HCT116 (cell line): ENCODE measurements around the gene DENND4A. TPM values are rescaled to one million over a fixed set of nuclear protein-coding genes. Genes with fewer than 3 reads are reported as not detected.

ENCODE experiments used
- ATAC-seq: fragments of 200-7000 bp; cut with Tn5 transposase; 2 replicates; pipeline ENCODE4 v1.9.1; 2020; ENCODE audit warnings: mild to moderate bottlenecking, moderate library complexity
- BruUV-seq: library from RNA; stranded (reverse); fragments of 400-500 nt; replicated peaks from 2 replicates; lab custom pipeline; 2021; lab: Mats Ljungman, UMichigan
- CTCF ChIA-PET: fragments of 300-600 bp; sonication (Branson Sonifier 250); formaldehyde crosslinking; loops from one replicate; lab custom pipeline; 2021; ENCODE audit warnings: antibody characterized with exemption; lab: Charles Lee
- POLR2A ChIA-PET: fragments of 300-600, 350-600 bp; sonication (Branson Sonifier 250); formaldehyde crosslinking; loops from one replicate; lab custom pipeline; 2021; ENCODE audit warnings: antibody characterized with exemption; lab: Charles Lee
- RAD21 ChIA-PET, 2 experiments: fragments of 300-600 bp; sonication (Branson Sonifier 250); formaldehyde crosslinking; loops; one replicate each; lab custom pipeline; 2023; ENCODE audit warnings: low total read pairs in 2 of 2; ENCODE audit not compliant: uncharacterized antibody in 2 of 2, unreplicated experiment in 2 of 2, low non-redundant PET in 1 of 2; lab: Charles Lee
- DNase-seq: peaks from one replicate; pipeline ENCODE4 v3.0.0-alpha.2; 2010; ENCODE audit warnings: low read depth, low spot score
- H2AFZ ChIP-seq: fragments of 200-600 bp; shearing (Covaris generic), sonication (generic); 2 replicates; pipeline ENCODE4 v1.6.1; 2017; ENCODE audit warnings: low read depth, mixed run types, mixed read lengths, antibody characterized with exemption, low read length; ENCODE audit not compliant: poor library complexity, severe bottlenecking
- H3K27ac ChIP-seq: 2 replicates; pipeline ENCODE4 v1.5.1; 2012; ENCODE audit warnings: low read depth, low read length
- H3K27me3 ChIP-seq: fragments of 200-600 bp; sonication (generic); 2 replicates; pipeline ENCODE4 v1.6.1; 2016; ENCODE audit warnings: mixed run types, low read length, mixed read lengths; ENCODE audit not compliant: insufficient read depth
- H3K36me3 ChIP-seq, 2 experiments: fragments of 200-500 bp in 1 of 2; fragments of 200-600 bp in 1 of 2; sonication (Bioruptor generic) in 1 of 2; sonication (generic) in 1 of 2; 2 replicates each; pipeline versions ENCODE4 v1.5.1 to v1.6.1; 2014 to 2016; ENCODE audit warnings: low read length in 2 of 2, inconsistent platforms in 1 of 2, mixed read lengths in 1 of 2, mixed run types in 1 of 2; ENCODE audit not compliant: insufficient read depth in 2 of 2, control insufficient read depth in 1 of 2
- H3K4me1 ChIP-seq, 2 experiments: fragments of 200-600 bp in 1 of 2; sonication (generic) in 1 of 2; 2 replicates each; pipeline versions ENCODE4 v1.5.1 to v1.6.1; 2012 to 2017; ENCODE audit warnings: low read length in 2 of 2, inconsistent platforms in 1 of 2, mild to moderate bottlenecking in 1 of 2, mixed read lengths in 1 of 2, mixed run types in 1 of 2, moderate library complexity in 1 of 2; ENCODE audit not compliant: insufficient read depth in 2 of 2, control insufficient read depth in 1 of 2
- H3K4me2 ChIP-seq: fragments of 200-600 bp; sonication (generic); 2 replicates; pipeline ENCODE4 v1.6.1; 2017; ENCODE audit warnings: mixed run types, low read length, mixed read lengths
- H3K4me3 ChIP-seq, 2 experiments: fragments of 200-600 bp in 1 of 2; sonication (generic) in 1 of 2; replicated peaks in 1 of 2; 2 replicates each; pipeline ENCODE4 v1.5.1; 2011 to 2016; ENCODE audit warnings: low read length in 2 of 2, control low read depth in 1 of 2, low read depth in 1 of 2, mild to moderate bottlenecking in 1 of 2, mixed read lengths in 1 of 2, mixed run types in 1 of 2
- H3K79me2 ChIP-seq: fragments of 200-600 bp; sonication (generic); 2 replicates; pipeline ENCODE4 v1.6.1; 2017; ENCODE audit warnings: mild to moderate bottlenecking, mixed run types, low read length, moderate library complexity, mixed read lengths; ENCODE audit not compliant: insufficient read depth
- H3K9ac ChIP-seq: fragments of 200-600 bp; sonication (generic); 2 replicates; pipeline ENCODE4 v1.6.1; 2016; ENCODE audit warnings: low read length, mixed read lengths
- H3K9me2 ChIP-seq: fragments of 200-600 bp; sonication (generic), shearing (Covaris generic); 2 replicates; pipeline ENCODE4 v1.6.1; 2017; ENCODE audit warnings: mixed run types, mild to moderate bottlenecking, moderate library complexity; ENCODE audit not compliant: insufficient read depth
- H3K9me3 ChIP-seq, 2 experiments: fragments of 200-500 bp in 1 of 2; fragments of 200-600 bp in 1 of 2; sonication (Bioruptor generic) in 1 of 2; sonication (generic) in 1 of 2; 2 replicates each; pipeline ENCODE4 v1.6.1; 2014 to 2017; ENCODE audit warnings: low read length in 2 of 2, mixed read lengths in 2 of 2, inconsistent platforms in 1 of 2, low read depth in 1 of 2, mild to moderate bottlenecking in 1 of 2, mixed run types in 1 of 2, moderate library complexity in 1 of 2; ENCODE audit not compliant: control insufficient read depth in 1 of 2, insufficient read depth in 1 of 2
- H4K20me1 ChIP-seq: fragments of 200-600 bp; sonication (generic), shearing (Covaris generic); 2 replicates; pipeline ENCODE4 v1.6.1; 2017; ENCODE audit warnings: mixed run types, mild to moderate bottlenecking, moderate library complexity; ENCODE audit not compliant: insufficient read depth
- CBX3 ChIP-seq: IDR thresholded peaks from 2 replicates; pipeline ENCODE4 v1.6.1; 2012; ENCODE audit warnings: low read depth
- CEBPB ChIP-seq: IDR thresholded peaks from 2 replicates; pipeline ENCODE4 v1.6.1; 2012; ENCODE audit warnings: low read depth
- EGR1 ChIP-seq: IDR thresholded peaks from 2 replicates; pipeline ENCODE4 v1.6.1; 2012; ENCODE audit warnings: low read depth
- EZH2 ChIP-seq: fragments of 200-600 bp; sonication (generic); IDR thresholded peaks from 2 replicates; pipeline ENCODE4 v1.6.1; 2017; ENCODE audit warnings: antibody characterized with exemption, mixed run types
- EZH2phosphoT487 ChIP-seq: fragments of 200-600 bp; IDR thresholded peaks from 2 replicates; pipeline ENCODE4 v1.6.1; 2018; ENCODE audit warnings: antibody characterized with exemption, borderline replicate concordance
- FOSL1 ChIP-seq: IDR thresholded peaks from 2 replicates; pipeline ENCODE4 v1.6.1; 2012; ENCODE audit warnings: low read depth
- JUND ChIP-seq: IDR thresholded peaks from 2 replicates; pipeline ENCODE4 v1.6.1; 2012
- POLR2A ChIP-seq: IDR thresholded peaks from 2 replicates; pipeline ENCODE4 v1.7.0; 2011; ENCODE audit warnings: borderline replicate concordance; ENCODE audit not compliant: insufficient read depth, insufficient read length; ENCODE audit errors: extremely low read depth
- POLR2AphosphoS5 ChIP-seq: IDR thresholded peaks from 2 replicates; pipeline ENCODE4 v1.6.1; 2011; ENCODE audit warnings: mild to moderate bottlenecking, low read depth, low read length, moderate library complexity
- RAD21 ChIP-seq: IDR thresholded peaks from 2 replicates; pipeline ENCODE4 v1.6.1; 2012; ENCODE audit warnings: low read depth, mild to moderate bottlenecking
- SIN3A ChIP-seq: IDR thresholded peaks from 2 replicates; pipeline ENCODE4 v1.6.1; 2012; ENCODE audit warnings: low read depth
- TCF7L2 ChIP-seq: IDR thresholded peaks from 2 replicates; pipeline ENCODE4 v1.7.0; 2011; ENCODE audit warnings: borderline replicate concordance, inconsistent platforms; ENCODE audit not compliant: insufficient read depth, insufficient read length; ENCODE audit errors: extremely low read depth
- YY1 ChIP-seq: IDR thresholded peaks from 2 replicates; pipeline ENCODE4 v1.6.1; 2011; ENCODE audit warnings: low read length, low read depth, moderate library complexity, mild to moderate bottlenecking; ENCODE audit not compliant: insufficient replicate concordance; ENCODE audit errors: extremely low read depth
- ZFX ChIP-seq: fragments of 450-650 bp; IDR thresholded peaks from 2 replicates; pipeline ENCODE4 v1.6.1; 2017
- ZNF274 ChIP-seq: fragments of 200-500 bp; sonication (Bioruptor generic); IDR thresholded peaks from 2 replicates; pipeline ENCODE4 v1.6.1; 2014; ENCODE audit warnings: mild to moderate bottlenecking, low read depth, low read length, inconsistent platforms
- intact Hi-C: fragments of 100-400 bp; cut with micrococcal nuclease; formaldehyde crosslinking; loops from 2 replicates; pipeline ENCODE4 v1.10.0; 2022
- total RNA-seq: library from RNA; stranded (reverse); gene quantifications from one replicate; pipeline ENCODE4 v1.2.1, GENCODE V29; 2021; ENCODE audit not compliant: unreplicated experiment
- TF ChIP-seq, protein P1 (sequence below): IDR thresholded peaks from 2 replicates; pipeline ENCODE4 v1.6.1; 2011; ENCODE audit warnings: mild to moderate bottlenecking, low read length, moderate library complexity; ENCODE audit not compliant: insufficient replicate concordance; ENCODE audit errors: extremely low read depth
- TF ChIP-seq, protein P2 (sequence below): IDR thresholded peaks from 2 replicates; pipeline ENCODE4 v1.6.1; 2012; ENCODE audit warnings: low read depth
- TF ChIP-seq, protein P3 (sequence below), 3 experiments: fragments of 200-600 bp in 1 of 3; sonication (generic) in 1 of 3; IDR thresholded peaks in 2 of 3; conservative IDR thresholded peaks in 1 of 3; 2 replicates each; pipeline ENCODE4 v1.5.1; 2012 to 2017; ENCODE audit warnings: low read depth in 2 of 3, low read length in 2 of 3, antibody characterized with exemption in 1 of 3, borderline replicate concordance in 1 of 3, control low read depth in 1 of 3, mild to moderate bottlenecking in 1 of 3, mixed read lengths in 1 of 3, mixed run types in 1 of 3, moderate library complexity in 1 of 3; ENCODE audit not compliant: insufficient read depth in 1 of 3
- TF ChIP-seq, protein P4 (sequence below): IDR thresholded peaks from 2 replicates; pipeline ENCODE4 v1.6.1; 2012

The DENND4A gene
- total RNA-seq, 1 experiment from 2014 or later: 9.1 TPM

DNA sequence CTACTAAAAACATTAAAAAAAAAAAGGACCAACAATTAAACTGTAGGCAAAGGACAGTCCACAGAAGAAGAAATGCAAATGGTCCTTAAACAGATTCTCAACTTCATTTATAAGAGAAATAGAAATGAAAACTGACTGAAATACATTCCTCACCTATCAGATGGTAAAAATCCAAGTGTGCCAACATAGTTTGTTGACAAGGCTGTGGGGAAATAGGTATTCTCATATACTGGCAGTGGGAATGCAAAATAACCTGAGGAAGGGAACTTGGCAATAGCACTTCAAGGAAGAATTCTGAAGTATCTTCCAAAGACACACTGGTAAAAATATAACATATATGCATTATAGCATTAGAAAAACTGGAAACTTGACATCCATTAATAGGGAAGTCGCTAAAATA lies 116.5 kb downstream of the DENND4A start:
- Histone ChIP-seq H3K27ac (no peak overlapping the region), H4K20me1 (no peaks in the 10 kb centered on the region), H3K4me2 (no peak overlapping the region), H3K4me1 (no peaks in the 10 kb centered on the region), H3K27me3 (no peaks in the 10 kb centered on the region), H3K9me2 (no peaks in the 10 kb centered on the region), H3K36me3 (no peaks in the 10 kb centered on the region), H3K4me3 (no peak overlapping the region), H3K9me3 (no peaks in the 10 kb centered on the region), H3K9ac (no peak overlapping the region), H2AFZ (no peak overlapping the region), H3K79me2 (no peaks in the 10 kb centered on the region)
- DNase-seq (no peak), ATAC-seq (no peak)
- intact Hi-C loops: no loop called here
- CTCF ChIA-PET: no interaction called here
- RAD21 ChIA-PET: no interaction called here
- POLR2A ChIA-PET: no interaction called here
- TF ChIP-seq CEBPB (no peak), TCF7L2 (no peak), RAD21 (no peak), FOSL1 (no peak), CBX3 (no peak), EZH2phosphoT487 (no peak), POLR2A (no peak), ZFX (no peak), EGR1 (no peak), ZNF274 (no peak), YY1 (no peak), SIN3A (no peak), EZH2 (no peak), JUND (no peak), POLR2AphosphoS5 (no peak)
- TF ChIP-seq, protein P1, sequence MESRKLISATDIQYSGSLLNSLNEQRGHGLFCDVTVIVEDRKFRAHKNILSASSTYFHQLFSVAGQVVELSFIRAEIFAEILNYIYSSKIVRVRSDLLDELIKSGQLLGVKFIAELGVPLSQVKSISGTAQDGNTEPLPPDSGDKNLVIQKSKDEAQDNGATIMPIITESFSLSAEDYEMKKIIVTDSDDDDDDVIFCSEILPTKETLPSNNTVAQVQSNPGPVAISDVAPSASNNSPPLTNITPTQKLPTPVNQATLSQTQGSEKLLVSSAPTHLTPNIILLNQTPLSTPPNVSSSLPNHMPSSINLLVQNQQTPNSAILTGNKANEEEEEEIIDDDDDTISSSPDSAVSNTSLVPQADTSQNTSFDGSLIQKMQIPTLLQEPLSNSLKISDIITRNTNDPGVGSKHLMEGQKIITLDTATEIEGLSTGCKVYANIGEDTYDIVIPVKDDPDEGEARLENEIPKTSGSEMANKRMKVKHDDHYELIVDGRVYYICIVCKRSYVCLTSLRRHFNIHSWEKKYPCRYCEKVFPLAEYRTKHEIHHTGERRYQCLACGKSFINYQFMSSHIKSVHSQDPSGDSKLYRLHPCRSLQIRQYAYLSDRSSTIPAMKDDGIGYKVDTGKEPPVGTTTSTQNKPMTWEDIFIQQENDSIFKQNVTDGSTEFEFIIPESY: no peak
- TF ChIP-seq, protein P2, sequence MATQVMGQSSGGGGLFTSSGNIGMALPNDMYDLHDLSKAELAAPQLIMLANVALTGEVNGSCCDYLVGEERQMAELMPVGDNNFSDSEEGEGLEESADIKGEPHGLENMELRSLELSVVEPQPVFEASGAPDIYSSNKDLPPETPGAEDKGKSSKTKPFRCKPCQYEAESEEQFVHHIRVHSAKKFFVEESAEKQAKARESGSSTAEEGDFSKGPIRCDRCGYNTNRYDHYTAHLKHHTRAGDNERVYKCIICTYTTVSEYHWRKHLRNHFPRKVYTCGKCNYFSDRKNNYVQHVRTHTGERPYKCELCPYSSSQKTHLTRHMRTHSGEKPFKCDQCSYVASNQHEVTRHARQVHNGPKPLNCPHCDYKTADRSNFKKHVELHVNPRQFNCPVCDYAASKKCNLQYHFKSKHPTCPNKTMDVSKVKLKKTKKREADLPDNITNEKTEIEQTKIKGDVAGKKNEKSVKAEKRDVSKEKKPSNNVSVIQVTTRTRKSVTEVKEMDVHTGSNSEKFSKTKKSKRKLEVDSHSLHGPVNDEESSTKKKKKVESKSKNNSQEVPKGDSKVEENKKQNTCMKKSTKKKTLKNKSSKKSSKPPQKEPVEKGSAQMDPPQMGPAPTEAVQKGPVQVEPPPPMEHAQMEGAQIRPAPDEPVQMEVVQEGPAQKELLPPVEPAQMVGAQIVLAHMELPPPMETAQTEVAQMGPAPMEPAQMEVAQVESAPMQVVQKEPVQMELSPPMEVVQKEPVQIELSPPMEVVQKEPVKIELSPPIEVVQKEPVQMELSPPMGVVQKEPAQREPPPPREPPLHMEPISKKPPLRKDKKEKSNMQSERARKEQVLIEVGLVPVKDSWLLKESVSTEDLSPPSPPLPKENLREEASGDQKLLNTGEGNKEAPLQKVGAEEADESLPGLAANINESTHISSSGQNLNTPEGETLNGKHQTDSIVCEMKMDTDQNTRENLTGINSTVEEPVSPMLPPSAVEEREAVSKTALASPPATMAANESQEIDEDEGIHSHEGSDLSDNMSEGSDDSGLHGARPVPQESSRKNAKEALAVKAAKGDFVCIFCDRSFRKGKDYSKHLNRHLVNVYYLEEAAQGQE: no peak
- TF ChIP-seq, protein P3, sequence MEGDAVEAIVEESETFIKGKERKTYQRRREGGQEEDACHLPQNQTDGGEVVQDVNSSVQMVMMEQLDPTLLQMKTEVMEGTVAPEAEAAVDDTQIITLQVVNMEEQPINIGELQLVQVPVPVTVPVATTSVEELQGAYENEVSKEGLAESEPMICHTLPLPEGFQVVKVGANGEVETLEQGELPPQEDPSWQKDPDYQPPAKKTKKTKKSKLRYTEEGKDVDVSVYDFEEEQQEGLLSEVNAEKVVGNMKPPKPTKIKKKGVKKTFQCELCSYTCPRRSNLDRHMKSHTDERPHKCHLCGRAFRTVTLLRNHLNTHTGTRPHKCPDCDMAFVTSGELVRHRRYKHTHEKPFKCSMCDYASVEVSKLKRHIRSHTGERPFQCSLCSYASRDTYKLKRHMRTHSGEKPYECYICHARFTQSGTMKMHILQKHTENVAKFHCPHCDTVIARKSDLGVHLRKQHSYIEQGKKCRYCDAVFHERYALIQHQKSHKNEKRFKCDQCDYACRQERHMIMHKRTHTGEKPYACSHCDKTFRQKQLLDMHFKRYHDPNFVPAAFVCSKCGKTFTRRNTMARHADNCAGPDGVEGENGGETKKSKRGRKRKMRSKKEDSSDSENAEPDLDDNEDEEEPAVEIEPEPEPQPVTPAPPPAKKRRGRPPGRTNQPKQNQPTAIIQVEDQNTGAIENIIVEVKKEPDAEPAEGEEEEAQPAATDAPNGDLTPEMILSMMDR (IDR thresholded peaks at IDR 0.05 in 2 of 3, conservative IDR thresholded peaks at IDR 0.05 in 1 of 3; ENCODE audit: borderline replicate concordance in 1 of 3, insufficient read depth in 1 of 3, low read depth in 2 of 3, low read length in 2 of 3): no peak
- TF ChIP-seq, protein P4, sequence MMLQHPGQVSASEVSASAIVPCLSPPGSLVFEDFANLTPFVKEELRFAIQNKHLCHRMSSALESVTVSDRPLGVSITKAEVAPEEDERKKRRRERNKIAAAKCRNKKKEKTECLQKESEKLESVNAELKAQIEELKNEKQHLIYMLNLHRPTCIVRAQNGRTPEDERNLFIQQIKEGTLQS: no peak
- BruUV-seq: no TSS peak
